LNCaP clone FGC (cell line): ENCODE data around the gene USB1.

Experiments
- DNase-seq: peaks from one replicate; pipeline ENCODE4 v3.0.0-alpha.2; 2011; ENCODE audit warnings: low read depth
- H3K4me3 ChIP-seq: 2 replicates; pipeline ENCODE4 v1.5.1; 2011; ENCODE audit warnings: mild to moderate bottlenecking, low read depth, low read length, control low read depth
- TF ChIP-seq, protein P1 (sequence below): IDR thresholded peaks from 2 replicates; pipeline ENCODE4 v1.5.1; 2012; ENCODE audit warnings: mild to moderate bottlenecking; ENCODE audit not compliant: control insufficient read depth, insufficient read depth; ENCODE audit errors: extremely low read depth

The USB1 gene

GRCh38 chr16:58045096-58045495 lies 43.9 kb downstream of the USB1 start:
- TF ChIP-seq, protein P1, sequence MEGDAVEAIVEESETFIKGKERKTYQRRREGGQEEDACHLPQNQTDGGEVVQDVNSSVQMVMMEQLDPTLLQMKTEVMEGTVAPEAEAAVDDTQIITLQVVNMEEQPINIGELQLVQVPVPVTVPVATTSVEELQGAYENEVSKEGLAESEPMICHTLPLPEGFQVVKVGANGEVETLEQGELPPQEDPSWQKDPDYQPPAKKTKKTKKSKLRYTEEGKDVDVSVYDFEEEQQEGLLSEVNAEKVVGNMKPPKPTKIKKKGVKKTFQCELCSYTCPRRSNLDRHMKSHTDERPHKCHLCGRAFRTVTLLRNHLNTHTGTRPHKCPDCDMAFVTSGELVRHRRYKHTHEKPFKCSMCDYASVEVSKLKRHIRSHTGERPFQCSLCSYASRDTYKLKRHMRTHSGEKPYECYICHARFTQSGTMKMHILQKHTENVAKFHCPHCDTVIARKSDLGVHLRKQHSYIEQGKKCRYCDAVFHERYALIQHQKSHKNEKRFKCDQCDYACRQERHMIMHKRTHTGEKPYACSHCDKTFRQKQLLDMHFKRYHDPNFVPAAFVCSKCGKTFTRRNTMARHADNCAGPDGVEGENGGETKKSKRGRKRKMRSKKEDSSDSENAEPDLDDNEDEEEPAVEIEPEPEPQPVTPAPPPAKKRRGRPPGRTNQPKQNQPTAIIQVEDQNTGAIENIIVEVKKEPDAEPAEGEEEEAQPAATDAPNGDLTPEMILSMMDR, result no peak
- DNase-seq, result no peak
- H3K4me3 ChIP-seq, result no peak overlapping the region

- TF ChIP-seq, protein P1, result no peak
- no peak overlapping the region for H3K4me3 ChIP-seq
- DNase-seq, result no peak
Observed at GRCh38 chr16:58046054-58046881, 45.1 kb downstream of the USB1 start.

DNA sequence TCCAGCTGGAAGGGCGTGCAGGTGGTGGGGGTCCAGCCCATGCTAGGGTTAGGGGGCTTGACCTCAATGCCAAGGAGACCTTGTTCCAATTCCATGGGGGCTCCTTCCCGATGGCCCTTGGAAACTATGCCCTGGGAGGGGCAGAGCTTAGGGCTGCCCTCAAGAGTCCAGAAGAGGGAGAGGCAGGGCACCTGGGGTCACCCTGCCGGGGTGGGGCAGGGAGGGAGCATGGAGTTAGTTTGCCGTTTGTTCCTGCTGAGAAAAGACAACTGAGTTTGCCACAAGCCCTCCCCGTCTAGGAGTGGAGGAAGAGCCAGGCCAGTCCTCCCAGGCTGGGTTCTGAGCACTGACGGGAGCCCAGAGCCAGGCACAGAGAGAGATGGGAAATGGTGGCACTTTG lies 45.7 kb downstream of the USB1 start:
- no peak overlapping the region for H3K4me3 ChIP-seq
- no peak for DNase-seq
- TF ChIP-seq, protein P1, result no peak

DNA sequence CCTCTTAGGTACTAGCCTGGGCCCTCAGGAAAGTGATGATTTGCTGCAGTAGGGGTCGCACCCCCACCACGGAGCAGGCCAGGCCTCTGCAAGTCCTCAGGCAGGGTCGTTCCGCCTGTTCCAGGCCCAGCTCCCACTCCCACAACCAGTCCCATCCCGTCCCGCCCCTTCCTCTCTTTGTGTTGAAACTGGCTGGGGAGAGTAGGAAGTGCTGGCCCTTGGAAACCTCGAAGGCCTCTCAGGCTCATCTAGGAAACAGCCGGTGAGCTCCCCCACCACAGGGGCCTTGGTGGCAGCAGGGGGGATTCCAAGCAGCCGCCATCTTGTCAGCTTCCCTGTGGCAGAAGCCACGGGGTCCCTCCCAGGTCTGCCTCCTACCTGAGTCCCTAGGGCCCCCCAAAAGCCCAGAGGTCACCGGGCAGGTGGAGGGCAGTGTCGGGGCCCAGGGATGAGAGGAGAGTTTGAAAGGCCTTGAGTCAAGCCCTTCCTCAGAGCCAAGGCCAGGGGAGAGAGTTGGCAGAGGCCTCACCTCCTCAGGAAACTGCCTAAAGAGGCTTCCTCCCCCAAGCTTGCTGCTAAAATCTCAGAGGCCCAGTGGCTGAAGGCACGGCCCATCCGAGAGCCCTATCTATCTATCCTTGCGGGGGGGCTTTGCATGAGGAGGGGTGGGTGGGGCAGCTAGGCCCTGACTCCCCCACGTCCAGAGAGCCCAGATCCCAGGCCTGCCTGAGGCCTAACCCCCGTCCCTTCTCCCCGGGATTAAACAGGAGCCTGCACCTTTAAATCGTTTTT lies 46.5 kb downstream of the USB1 start:
- DNase-seq, result no peak
- H3K4me3 ChIP-seq, result no peak overlapping the region
- TF ChIP-seq, protein P1, result no peak

DNA sequence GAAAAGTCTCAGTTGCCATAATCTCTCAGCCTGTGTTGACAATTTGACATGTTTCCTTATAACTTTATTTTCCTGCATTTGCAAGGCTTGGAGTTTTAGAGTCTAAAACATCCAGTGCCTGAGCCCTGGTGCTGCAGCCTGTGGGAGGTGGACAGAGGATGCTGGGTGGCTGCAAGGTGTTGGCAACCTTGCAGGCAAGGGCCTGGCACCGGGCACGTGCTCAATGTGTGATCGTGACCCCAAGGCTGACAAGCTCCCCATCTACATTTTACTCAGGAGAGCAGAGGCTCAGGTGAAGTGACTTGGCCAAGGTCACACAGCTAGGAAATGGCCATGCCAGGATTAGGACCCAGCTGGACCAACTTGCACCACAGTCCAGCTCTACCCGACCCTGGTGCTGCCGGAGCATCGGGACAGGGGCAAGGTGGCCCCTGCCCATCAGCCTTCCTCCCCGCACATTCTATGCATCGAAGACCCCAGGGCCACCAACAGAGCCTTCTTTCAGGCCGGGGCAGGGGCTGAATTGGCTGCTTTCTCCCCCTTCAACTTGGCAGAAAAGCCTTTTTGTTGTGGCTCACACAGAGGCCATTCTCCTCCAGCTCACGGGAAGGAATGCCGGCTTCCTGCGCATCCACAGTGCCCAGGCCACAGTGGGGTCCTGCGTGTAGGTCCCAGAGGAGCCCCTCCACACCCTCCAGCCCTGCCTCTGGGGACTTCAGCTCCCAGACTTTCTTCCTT lies 47.5 kb downstream of the USB1 start:
- DNase-seq, result no peak
- H3K4me3 ChIP-seq, result no peak overlapping the region

More for the DNA sequence above, 47.5 kb downstream of the USB1 start:
- TF ChIP-seq, protein P1, result no peak
